Prostate gland (tissue), 2 donors: Measurements from ENCODE around the gene TEPSIN.

Source experiments
- POLR2A ChIP-seq: fragments of 450-650 bp; IDR thresholded peaks from one replicate; pipeline ENCODE4 v1.6.1; 2016; ENCODE audit warnings: antibody characterized with exemption, mild to moderate bottlenecking
- TF ChIP-seq, protein P1 (sequence below), 4 experiments: fragments of 200-600 bp in 2 of 4; fragments of 450-650 bp in 2 of 4; sonication (generic) in 2 of 4; IDR thresholded peaks; 1 replicate in 3 of 4; 2 replicates in 1 of 4; pipeline ENCODE4 v1.5.1; 2016 to 2019; ENCODE audit warnings: antibody characterized with exemption in 4 of 4, mild to moderate bottlenecking in 2 of 4, moderate library complexity in 2 of 4

DNA sequence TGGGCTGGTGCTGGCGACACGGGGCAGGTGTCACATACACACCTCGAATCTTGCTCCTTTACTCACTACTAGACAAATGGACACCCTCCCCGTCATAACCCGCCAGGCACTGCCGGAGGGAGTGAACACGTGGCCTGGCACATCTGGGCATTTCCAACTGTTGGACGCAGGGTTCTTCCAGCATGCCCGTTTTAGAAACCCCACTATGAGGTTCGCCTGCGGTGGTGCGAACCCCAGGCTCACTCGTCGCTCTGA, 9.3 kb downstream of the TEPSIN start:
- TF ChIP-seq, protein P1, sequence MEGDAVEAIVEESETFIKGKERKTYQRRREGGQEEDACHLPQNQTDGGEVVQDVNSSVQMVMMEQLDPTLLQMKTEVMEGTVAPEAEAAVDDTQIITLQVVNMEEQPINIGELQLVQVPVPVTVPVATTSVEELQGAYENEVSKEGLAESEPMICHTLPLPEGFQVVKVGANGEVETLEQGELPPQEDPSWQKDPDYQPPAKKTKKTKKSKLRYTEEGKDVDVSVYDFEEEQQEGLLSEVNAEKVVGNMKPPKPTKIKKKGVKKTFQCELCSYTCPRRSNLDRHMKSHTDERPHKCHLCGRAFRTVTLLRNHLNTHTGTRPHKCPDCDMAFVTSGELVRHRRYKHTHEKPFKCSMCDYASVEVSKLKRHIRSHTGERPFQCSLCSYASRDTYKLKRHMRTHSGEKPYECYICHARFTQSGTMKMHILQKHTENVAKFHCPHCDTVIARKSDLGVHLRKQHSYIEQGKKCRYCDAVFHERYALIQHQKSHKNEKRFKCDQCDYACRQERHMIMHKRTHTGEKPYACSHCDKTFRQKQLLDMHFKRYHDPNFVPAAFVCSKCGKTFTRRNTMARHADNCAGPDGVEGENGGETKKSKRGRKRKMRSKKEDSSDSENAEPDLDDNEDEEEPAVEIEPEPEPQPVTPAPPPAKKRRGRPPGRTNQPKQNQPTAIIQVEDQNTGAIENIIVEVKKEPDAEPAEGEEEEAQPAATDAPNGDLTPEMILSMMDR (IDR thresholded peaks at IDR 0.05) = no peak
- TF ChIP-seq POLR2A = no peak
